C4-2B (cell line): ENCODE measurements around the gene RPS27.

Experiments used
- H3K27ac ChIP-seq: fragments of 450-650 bp; 2 replicates; pipeline ENCODE4 v1.5.1; 2017
- CTCF ChIP-seq: fragments of 450-650 bp; conservative IDR thresholded peaks from 2 replicates; pipeline ENCODE4 v1.5.1; 2017; ENCODE audit warnings: mild to moderate bottlenecking
- ZFX ChIP-seq: fragments of 450-650 bp; IDR thresholded peaks from 2 replicates; pipeline ENCODE4 v1.6.1; 2017

RPS27 gene

GRCh38 chr1:153962088-153963029 lies 28.2 kb upstream of the RPS27 start:
- peak overlapping the region; percentile 85 for H3K27ac ChIP-seq
- TF ChIP-seq ZFX: no peak
- no peak for TF ChIP-seq CTCF

- peak within 1 kb of the TSS; percentile 85 for H3K27ac ChIP-seq
- no peak for TF ChIP-seq CTCF
- peak; percentile 57; the same call in 1 of the 2 replicates for TF ChIP-seq ZFX
These were observed 27.3 kb upstream of the RPS27 start, which contains the start of gene SLC39A1 for GRCh38 chr1:153963030-153963849. Gene SLC39A1, minus strand, starts transcription at chr1:153963537. Its CDS starts 822 bp downstream, at chr1:153962715.

GRCh38 chr1:153963850-153964331 lies 26.7 kb upstream of the RPS27 start:
- TF ChIP-seq ZFX (no peak), CTCF (no peak)
- peak overlapping the region; percentile 85 for H3K27ac ChIP-seq

GRCh38 chr1:153967107-153967999 lies 23.2 kb upstream of the RPS27 start, which contains the start of gene CREB3L4:
Gene CREB3L4, plus strand, starts transcription at chr1:153967902. Its CDS starts 624 bp downstream, at chr1:153968526.
- TF ChIP-seq ZFX (no peak; the same call in 1 of the 2 replicates), CTCF (no peak; the same call in 1 of the 2 replicates)
- H3K27ac ChIP-seq: peak within 1 kb of the TSS; percentile 97

DNA sequence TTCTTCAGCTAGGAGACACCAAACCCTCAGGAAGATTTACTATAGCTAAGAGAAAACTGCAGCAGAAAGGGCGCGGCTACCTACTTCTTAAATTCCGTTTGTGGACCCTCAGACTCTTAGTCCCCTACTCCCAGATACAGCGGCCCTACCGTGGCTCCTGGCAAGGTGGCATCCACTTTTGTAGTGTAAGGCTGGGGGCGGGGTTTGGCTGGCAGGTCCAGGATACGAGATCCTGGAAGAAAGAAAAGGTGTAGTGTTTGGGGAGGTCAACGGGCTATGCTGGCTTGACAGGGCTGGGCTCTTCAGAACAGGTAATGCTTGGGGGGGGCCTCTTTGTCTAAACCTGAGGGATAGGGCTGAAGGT lies 22.6 kb upstream of the RPS27 start:
- TF ChIP-seq CTCF (no peak), ZFX (no peak)
- H3K27ac ChIP-seq: peak overlapping the region; percentile 97

DNA sequence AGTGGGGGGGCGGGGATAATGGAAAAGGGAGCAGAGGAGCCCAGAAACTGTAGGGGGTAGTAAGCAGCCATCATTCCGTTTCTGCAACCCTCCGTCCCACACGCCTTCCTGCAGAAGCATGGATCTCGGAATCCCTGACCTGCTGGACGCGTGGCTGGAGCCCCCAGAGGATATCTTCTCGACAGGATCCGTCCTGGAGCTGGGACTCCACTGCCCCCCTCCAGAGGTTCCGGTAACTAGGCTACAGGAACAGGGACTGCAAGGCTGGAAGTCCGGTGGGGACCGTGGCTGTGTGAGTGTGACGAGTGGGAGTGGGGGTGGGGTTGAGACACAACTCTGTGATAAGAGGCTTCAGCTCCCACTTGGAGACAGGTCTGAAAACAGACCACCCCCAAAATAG lies 22.2 kb upstream of the RPS27 start:
- H3K27ac ChIP-seq: peak overlapping the region; percentile 97

More for the DNA sequence above, 22.2 kb upstream of the RPS27 start:
- TF ChIP-seq ZFX: no peak
- TF ChIP-seq CTCF: no peak
